DOHH2 (cell line): ENCODE results near the gene WNT8B.

Experiments
- H3F3A ChIP-seq: fragments of 200-600 bp; sonication (generic), shearing (Covaris generic); 2 replicates; pipeline ENCODE4 v1.6.0; 2016; ENCODE audit warnings: antibody characterized with exemption, mild to moderate bottlenecking; ENCODE audit not compliant: control insufficient read depth, insufficient read depth
- H3K27ac ChIP-seq: fragments of 200-600 bp; sonication (generic); 2 replicates; pipeline ENCODE4 v1.5.1; 2014; ENCODE audit warnings: low read depth, mild to moderate bottlenecking, low read length, moderate library complexity
- H3K27me3 ChIP-seq: fragments of 200-600 bp; sonication (generic); 2 replicates; pipeline ENCODE4 v1.6.1; 2014; ENCODE audit warnings: mild to moderate bottlenecking, low read length, mixed read lengths; ENCODE audit not compliant: control insufficient read depth
- H3K36me3 ChIP-seq: fragments of 200-600 bp; sonication (generic); 2 replicates; pipeline ENCODE4 v1.6.1; 2014; ENCODE audit warnings: mild to moderate bottlenecking, low read length, moderate library complexity, mixed read lengths; ENCODE audit not compliant: control insufficient read depth
- H3K4me1 ChIP-seq: fragments of 200-600 bp; sonication (generic); 2 replicates; pipeline ENCODE4 v1.6.1; 2014; ENCODE audit warnings: mild to moderate bottlenecking, low read length, mixed read lengths; ENCODE audit not compliant: control insufficient read depth
- H3K4me2 ChIP-seq: fragments of 200-600 bp; sonication (generic); 2 replicates; pipeline ENCODE4 v1.6.0; 2014; ENCODE audit warnings: mild to moderate bottlenecking, low read length, moderate library complexity
- H3K4me3 ChIP-seq: fragments of 200-600 bp; sonication (generic); 2 replicates; pipeline ENCODE4 v1.5.1; 2014; ENCODE audit warnings: mild to moderate bottlenecking, low read length, mixed read lengths
- H3K79me2 ChIP-seq: fragments of 200-600 bp; sonication (generic); 2 replicates; pipeline ENCODE4 v1.6.1; 2014; ENCODE audit warnings: mild to moderate bottlenecking, low read length, mixed read lengths; ENCODE audit not compliant: control insufficient read depth
- H3K9me2 ChIP-seq: fragments of 200-600 bp; sonication (generic); replicated peaks from 2 replicates; pipeline ENCODE4 v1.6.1; 2014; ENCODE audit warnings: mild to moderate bottlenecking, low read length, mixed read lengths; ENCODE audit not compliant: control insufficient read depth
- H3K9me3 ChIP-seq: fragments of 200-600 bp; sonication (generic); 2 replicates; pipeline ENCODE4 v1.6.1; 2014; ENCODE audit warnings: antibody characterized with exemption, low read length, mixed read lengths; ENCODE audit not compliant: control insufficient read depth, insufficient read depth
- H4K20me1 ChIP-seq: fragments of 200-600 bp; sonication (generic); 2 replicates; pipeline ENCODE4 v1.6.0; 2014; ENCODE audit warnings: low read depth, mild to moderate bottlenecking, antibody characterized with exemption, low read length, moderate library complexity; ENCODE audit not compliant: control insufficient read depth, insufficient read depth
- CTCF ChIP-seq: fragments of 200-600 bp; sonication (generic); IDR thresholded peaks from one replicate; pipeline ENCODE4 v1.5.1; 2014; ENCODE audit warnings: antibody characterized with exemption, mild to moderate bottlenecking, low read depth, low read length; ENCODE audit not compliant: poor library complexity, severe bottlenecking
- EZH2phosphoT487 ChIP-seq: fragments of 200-600 bp; sonication (generic); IDR thresholded peaks from 2 replicates; pipeline ENCODE4 v1.6.1; 2017; ENCODE audit warnings: borderline replicate concordance, mild to moderate bottlenecking, antibody characterized with exemption, low read length, moderate library complexity, mixed read lengths

Gene WNT8B

DNA sequence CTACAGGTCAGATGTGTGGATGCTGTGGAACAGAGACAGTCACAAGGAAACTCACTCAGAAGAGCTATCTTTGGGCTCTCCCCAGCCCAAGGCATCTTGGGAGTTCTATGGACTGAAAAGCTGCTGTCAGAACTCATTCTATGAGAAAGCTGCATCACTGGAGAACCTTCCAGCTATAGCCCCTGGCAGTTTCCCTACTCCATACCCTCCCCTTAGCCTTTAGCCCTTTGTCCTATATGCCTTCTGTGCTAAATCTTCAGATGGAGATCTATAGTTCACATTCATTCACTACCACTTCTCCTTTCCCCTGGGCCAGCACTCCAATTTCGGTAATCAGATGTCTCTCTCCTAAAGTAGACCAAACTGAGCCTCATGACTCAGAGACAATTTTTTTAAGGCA, 6.9 kb downstream of the WNT8B start:
- no peaks in the 10 kb centered on the region for H3K79me2 ChIP-seq
- peaks cover 42% of the 10 kb centered on the region for H3K27me3 ChIP-seq
- H3K4me3 ChIP-seq, result no peak overlapping the region
- H3K9me3 ChIP-seq, result no peaks in the 10 kb centered on the region
- no peaks in the 10 kb centered on the region for H4K20me1 ChIP-seq
- TF ChIP-seq CTCF (no peak), EZH2phosphoT487 (no peak)
- no peak overlapping the region for H3K27ac ChIP-seq
- no peaks in the 10 kb centered on the region for H3K36me3 ChIP-seq
- no peaks in the 10 kb centered on the region for H3K9me2 ChIP-seq
- H3K4me2 ChIP-seq, result no peak overlapping the region
- no peaks in the 10 kb centered on the region for H3K4me1 ChIP-seq
- no peaks in the 10 kb centered on the region for H3F3A ChIP-seq

GRCh38 chr10:100470367-100470766, 7.6 kb downstream of the WNT8B start:
- H3K27ac ChIP-seq, result no peak overlapping the region
- no peaks in the 10 kb centered on the region for H3K9me3 ChIP-seq
- H3K4me2 ChIP-seq, result no peak overlapping the region
- TF ChIP-seq EZH2phosphoT487 (no peak), CTCF (no peak)
- no peaks in the 10 kb centered on the region for H3K79me2 ChIP-seq
- H3K27me3 ChIP-seq, result peaks cover 37% of the 10 kb centered on the region
- no peaks in the 10 kb centered on the region for H3K4me1 ChIP-seq
- no peaks in the 10 kb centered on the region for H4K20me1 ChIP-seq
- H3K9me2 ChIP-seq, result no peaks in the 10 kb centered on the region
- no peaks in the 10 kb centered on the region for H3F3A ChIP-seq
- no peak overlapping the region for H3K4me3 ChIP-seq
- H3K36me3 ChIP-seq, result no peaks in the 10 kb centered on the region

- Histone ChIP-seq H3K4me1 (peaks cover 12% of the 10 kb centered on the region), H3K4me3 (no peak overlapping the region), H4K20me1 (no peaks in the 10 kb centered on the region), H3K4me2 (no peak overlapping the region), H3F3A (no peaks in the 10 kb centered on the region), H3K9me2 (no peaks in the 10 kb centered on the region), H3K79me2 (no peaks in the 10 kb centered on the region), H3K27ac (no peak overlapping the region), H3K36me3 (no peaks in the 10 kb centered on the region), H3K27me3 (peaks cover 41% of the 10 kb centered on the region), H3K9me3 (no peaks in the 10 kb centered on the region)
- TF ChIP-seq CTCF (no peak), EZH2phosphoT487 (no peak)
Measured at GRCh38 chr10:100477970-100478369, 15.2 kb downstream of the WNT8B start.

DNA sequence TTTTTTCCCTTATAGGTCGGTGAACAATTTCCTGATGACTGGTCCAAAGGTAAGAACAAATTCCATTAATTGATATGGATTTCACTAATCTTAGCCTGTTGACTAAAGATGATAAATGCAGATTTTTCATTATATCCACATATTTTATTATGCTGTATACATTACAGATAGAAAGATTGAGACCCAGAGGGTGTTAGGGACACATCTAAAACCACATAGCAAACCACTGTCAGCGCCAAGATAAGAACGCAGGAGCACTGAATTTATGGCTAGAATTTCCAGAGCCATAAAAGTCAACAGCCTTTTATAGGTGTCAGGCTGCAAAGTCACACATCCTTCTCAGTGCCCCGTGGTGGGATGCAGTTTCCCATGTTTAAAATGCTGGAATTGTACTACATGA, 16.2 kb downstream of the WNT8B start:
- no peaks in the 10 kb centered on the region for H3K9me3 ChIP-seq
- no peaks in the 10 kb centered on the region for H4K20me1 ChIP-seq
- no peak overlapping the region for H3K27ac ChIP-seq
- no peak overlapping the region for H3K4me3 ChIP-seq
- no peak for TF ChIP-seq EZH2phosphoT487
- TF ChIP-seq CTCF, result no peak
- H3K27me3 ChIP-seq, result peaks cover 37% of the 10 kb centered on the region
- H3K4me2 ChIP-seq, result no peak overlapping the region
- H3K9me2 ChIP-seq, result no peaks in the 10 kb centered on the region
- peaks cover 12% of the 10 kb centered on the region for H3K4me1 ChIP-seq
- no peaks in the 10 kb centered on the region for H3K36me3 ChIP-seq
- no peaks in the 10 kb centered on the region for H3K79me2 ChIP-seq
- H3F3A ChIP-seq, result no peaks in the 10 kb centered on the region
